ENCODE results near the gene MFAP1.
"Not testable (repeated sequence)": the region's sequence is repeated elsewhere in the genome, so short reads cannot be mapped to it uniquely, and the experiment has no call there.

Gene MFAP1

GRCh38 chr15:43821505-43821904, 3.0 kb downstream of the MFAP1 start:
- in situ Hi-C loops (cut with MboI; ENCODE audit: low sequenced_read_pairs), result no loop called here

- in situ Hi-C loops (cut with MboI; ENCODE audit: low sequenced_read_pairs), result not testable (repeated sequence)
Measured at GRCh38 chr15:43815064-43815463, 9.4 kb downstream of the MFAP1 start.

GRCh38 chr15:43808960-43809678, 15.4 kb downstream of the MFAP1 start:
- in situ Hi-C loops (cut with MboI; ENCODE audit: low sequenced_read_pairs), result no loop called here

GRCh38 chr15:43808435-43808950, 16.0 kb downstream of the MFAP1 start:
- in situ Hi-C loops (cut with MboI; ENCODE audit: low sequenced_read_pairs), result no loop called here

GRCh38 chr15:43802676-43803075, 21.8 kb downstream of the MFAP1 start:
- in situ Hi-C loops (cut with MboI; ENCODE audit: low sequenced_read_pairs), result not testable (repeated sequence)

GRCh38 chr15:43800286-43801141, 24.0 kb downstream of the MFAP1 start, which contains the start of gene HYPK:
HYPK (plus strand) TSS chr15:43800599; CDS start chr15:43800623, 24 bp downstream.
- in situ Hi-C loops (cut with MboI; ENCODE audit: low sequenced_read_pairs), result no loop called here

- in situ Hi-C loops (cut with MboI; ENCODE audit: low sequenced_read_pairs), result no loop called here
Measured at GRCh38 chr15:43799945-43800285, 24.6 kb downstream of the MFAP1 start, which contains the start of gene SERINC4. SERINC4 (minus strand) TSS chr15:43800220; CDS start chr15:43799986, 234 bp downstream.

GRCh38 chr15:43799209-43799944, 25.1 kb downstream of the MFAP1 start:
- in situ Hi-C loops (cut with MboI; ENCODE audit: low sequenced_read_pairs), result no loop called here

- in situ Hi-C loops (cut with MboI; ENCODE audit: low sequenced_read_pairs), result no loop called here
Measured at GRCh38 chr15:43796566-43796965, 27.9 kb downstream of the MFAP1 start.

- in situ Hi-C loops (cut with MboI; ENCODE audit: low sequenced_read_pairs), result no loop called here
Measured at GRCh38 chr15:43795997-43796396, 28.5 kb downstream of the MFAP1 start.

GRCh38 chr15:43795197-43795596, 29.3 kb downstream of the MFAP1 start:
- in situ Hi-C loops (cut with MboI; ENCODE audit: low sequenced_read_pairs), result no loop called here

- in situ Hi-C loops (cut with MboI; ENCODE audit: low sequenced_read_pairs), result no loop called here
Measured at GRCh38 chr15:43794269-43795037, 30.0 kb downstream of the MFAP1 start.

GRCh38 chr15:43793647-43794046, 30.8 kb downstream of the MFAP1 start:
- in situ Hi-C loops (cut with MboI; ENCODE audit: low sequenced_read_pairs), result no loop called here

- in situ Hi-C loops (cut with MboI; ENCODE audit: low sequenced_read_pairs), result no loop called here
Measured at GRCh38 chr15:43792761-43793476, 31.6 kb downstream of the MFAP1 start.

- in situ Hi-C loops (cut with MboI; ENCODE audit: low sequenced_read_pairs), result no loop called here
Measured at GRCh38 chr15:43791993-43792760, 32.3 kb downstream of the MFAP1 start, which contains the start of gene SERF2. SERF2 (plus strand) TSS chr15:43792320; CDS start chr15:43792377, 57 bp downstream.

GRCh38 chr15:43789409-43789808, 35.1 kb downstream of the MFAP1 start:
- in situ Hi-C loops (cut with MboI; ENCODE audit: low sequenced_read_pairs), result no loop called here

- in situ Hi-C loops (cut with MboI; ENCODE audit: low sequenced_read_pairs), result no loop called here
Measured at GRCh38 chr15:43779016-43779415, 45.5 kb downstream of the MFAP1 start.

GRCh38 chr15:43777267-43777914, 47.1 kb downstream of the MFAP1 start:
- in situ Hi-C loops (cut with MboI; ENCODE audit: low sequenced_read_pairs), result no loop called here

Measured in HL-60/S4 treated with phorbol 12-myristate 13-acetate at 8.2 ng/mL for 4 days and 3 days (cell line).